DOHH2 (cell line): Measurements from ENCODE around the gene CGNL1.

Source experiments
- H3F3A ChIP-seq: fragments of 200-600 bp; sonication (generic), shearing (Covaris generic); 2 replicates; pipeline ENCODE4 v1.6.0; 2016; ENCODE audit warnings: antibody characterized with exemption, mild to moderate bottlenecking; ENCODE audit not compliant: control insufficient read depth, insufficient read depth
- H3K27ac ChIP-seq: fragments of 200-600 bp; sonication (generic); 2 replicates; pipeline ENCODE4 v1.5.1; 2014; ENCODE audit warnings: low read depth, mild to moderate bottlenecking, low read length, moderate library complexity
- H3K27me3 ChIP-seq: fragments of 200-600 bp; sonication (generic); 2 replicates; pipeline ENCODE4 v1.6.1; 2014; ENCODE audit warnings: mild to moderate bottlenecking, low read length, mixed read lengths; ENCODE audit not compliant: control insufficient read depth
- H3K36me3 ChIP-seq: fragments of 200-600 bp; sonication (generic); 2 replicates; pipeline ENCODE4 v1.6.1; 2014; ENCODE audit warnings: mild to moderate bottlenecking, low read length, moderate library complexity, mixed read lengths; ENCODE audit not compliant: control insufficient read depth
- H3K4me1 ChIP-seq: fragments of 200-600 bp; sonication (generic); 2 replicates; pipeline ENCODE4 v1.6.1; 2014; ENCODE audit warnings: mild to moderate bottlenecking, low read length, mixed read lengths; ENCODE audit not compliant: control insufficient read depth
- H3K4me2 ChIP-seq: fragments of 200-600 bp; sonication (generic); 2 replicates; pipeline ENCODE4 v1.6.0; 2014; ENCODE audit warnings: mild to moderate bottlenecking, low read length, moderate library complexity
- H3K4me3 ChIP-seq: fragments of 200-600 bp; sonication (generic); 2 replicates; pipeline ENCODE4 v1.5.1; 2014; ENCODE audit warnings: mild to moderate bottlenecking, low read length, mixed read lengths
- H3K79me2 ChIP-seq: fragments of 200-600 bp; sonication (generic); 2 replicates; pipeline ENCODE4 v1.6.1; 2014; ENCODE audit warnings: mild to moderate bottlenecking, low read length, mixed read lengths; ENCODE audit not compliant: control insufficient read depth
- H3K9me2 ChIP-seq: fragments of 200-600 bp; sonication (generic); replicated peaks from 2 replicates; pipeline ENCODE4 v1.6.1; 2014; ENCODE audit warnings: mild to moderate bottlenecking, low read length, mixed read lengths; ENCODE audit not compliant: control insufficient read depth
- H3K9me3 ChIP-seq: fragments of 200-600 bp; sonication (generic); 2 replicates; pipeline ENCODE4 v1.6.1; 2014; ENCODE audit warnings: antibody characterized with exemption, low read length, mixed read lengths; ENCODE audit not compliant: control insufficient read depth, insufficient read depth
- H4K20me1 ChIP-seq: fragments of 200-600 bp; sonication (generic); 2 replicates; pipeline ENCODE4 v1.6.0; 2014; ENCODE audit warnings: low read depth, mild to moderate bottlenecking, antibody characterized with exemption, low read length, moderate library complexity; ENCODE audit not compliant: control insufficient read depth, insufficient read depth
- CTCF ChIP-seq: fragments of 200-600 bp; sonication (generic); IDR thresholded peaks from one replicate; pipeline ENCODE4 v1.5.1; 2014; ENCODE audit warnings: antibody characterized with exemption, mild to moderate bottlenecking, low read depth, low read length; ENCODE audit not compliant: poor library complexity, severe bottlenecking
- EZH2phosphoT487 ChIP-seq: fragments of 200-600 bp; sonication (generic); IDR thresholded peaks from 2 replicates; pipeline ENCODE4 v1.6.1; 2017; ENCODE audit warnings: borderline replicate concordance, mild to moderate bottlenecking, antibody characterized with exemption, low read length, moderate library complexity, mixed read lengths

The CGNL1 gene

GRCh38 chr15:57437564-57437963, 61.3 kb downstream of the CGNL1 start:
- Histone ChIP-seq H3K27me3 (peaks cover 14% of the 10 kb centered on the region; the same call in 1 of the 2 replicates), H3K4me3 (no peak overlapping the region), H3K79me2 (no peaks in the 10 kb centered on the region), H4K20me1 (no peaks in the 10 kb centered on the region), H3K9me3 (no peaks in the 10 kb centered on the region), H3K36me3 (no peaks in the 10 kb centered on the region), H3K9me2 (no peaks in the 10 kb centered on the region), H3F3A (no peaks in the 10 kb centered on the region), H3K27ac (no peak overlapping the region), H3K4me2 (no peak overlapping the region), H3K4me1 (no peaks in the 10 kb centered on the region)
- TF ChIP-seq CTCF (no peak), EZH2phosphoT487 (no peak)

- no peaks in the 10 kb centered on the region for H3F3A ChIP-seq
- H3K27ac ChIP-seq, result no peak overlapping the region
- TF ChIP-seq CTCF (no peak), EZH2phosphoT487 (no peak)
- no peaks in the 10 kb centered on the region for H4K20me1 ChIP-seq
- peaks cover 14% of the 10 kb centered on the region; the same call in 1 of the 2 replicates for H3K27me3 ChIP-seq
- no peaks in the 10 kb centered on the region for H3K4me1 ChIP-seq
- H3K4me3 ChIP-seq, result no peak overlapping the region
- H3K9me3 ChIP-seq, result no peaks in the 10 kb centered on the region
- H3K9me2 ChIP-seq, result no peaks in the 10 kb centered on the region
- H3K79me2 ChIP-seq, result no peaks in the 10 kb centered on the region
- no peak overlapping the region for H3K4me2 ChIP-seq
- H3K36me3 ChIP-seq, result no peaks in the 10 kb centered on the region
These were observed 61.9 kb downstream of the CGNL1 start for GRCh38 chr15:57438166-57438565.

- no peaks in the 10 kb centered on the region for H4K20me1 ChIP-seq
- no peaks in the 10 kb centered on the region for H3K79me2 ChIP-seq
- H3K4me1 ChIP-seq, result no peaks in the 10 kb centered on the region
- no peak overlapping the region for H3K4me2 ChIP-seq
- no peaks in the 10 kb centered on the region for H3K36me3 ChIP-seq
- H3K27ac ChIP-seq, result no peak overlapping the region
- H3K9me3 ChIP-seq, result no peaks in the 10 kb centered on the region
- peaks cover 9% of the 10 kb centered on the region; the same call in 1 of the 2 replicates for H3K27me3 ChIP-seq
- no peak for TF ChIP-seq CTCF
- TF ChIP-seq EZH2phosphoT487, result no peak
- no peaks in the 10 kb centered on the region for H3K9me2 ChIP-seq
- H3K4me3 ChIP-seq, result no peak overlapping the region
- no peaks in the 10 kb centered on the region for H3F3A ChIP-seq
These were observed 63.1 kb downstream of the CGNL1 start for GRCh38 chr15:57439128-57440027.
